ENCODE results near the gene ST14. TPM values are rescaled to one million over a fixed set of nuclear protein-coding genes. Genes with fewer than 3 reads are reported as not detected.

Gene ST14
- total RNA-seq, 1 donor from 2014 or later: 0.13 TPM

DNA sequence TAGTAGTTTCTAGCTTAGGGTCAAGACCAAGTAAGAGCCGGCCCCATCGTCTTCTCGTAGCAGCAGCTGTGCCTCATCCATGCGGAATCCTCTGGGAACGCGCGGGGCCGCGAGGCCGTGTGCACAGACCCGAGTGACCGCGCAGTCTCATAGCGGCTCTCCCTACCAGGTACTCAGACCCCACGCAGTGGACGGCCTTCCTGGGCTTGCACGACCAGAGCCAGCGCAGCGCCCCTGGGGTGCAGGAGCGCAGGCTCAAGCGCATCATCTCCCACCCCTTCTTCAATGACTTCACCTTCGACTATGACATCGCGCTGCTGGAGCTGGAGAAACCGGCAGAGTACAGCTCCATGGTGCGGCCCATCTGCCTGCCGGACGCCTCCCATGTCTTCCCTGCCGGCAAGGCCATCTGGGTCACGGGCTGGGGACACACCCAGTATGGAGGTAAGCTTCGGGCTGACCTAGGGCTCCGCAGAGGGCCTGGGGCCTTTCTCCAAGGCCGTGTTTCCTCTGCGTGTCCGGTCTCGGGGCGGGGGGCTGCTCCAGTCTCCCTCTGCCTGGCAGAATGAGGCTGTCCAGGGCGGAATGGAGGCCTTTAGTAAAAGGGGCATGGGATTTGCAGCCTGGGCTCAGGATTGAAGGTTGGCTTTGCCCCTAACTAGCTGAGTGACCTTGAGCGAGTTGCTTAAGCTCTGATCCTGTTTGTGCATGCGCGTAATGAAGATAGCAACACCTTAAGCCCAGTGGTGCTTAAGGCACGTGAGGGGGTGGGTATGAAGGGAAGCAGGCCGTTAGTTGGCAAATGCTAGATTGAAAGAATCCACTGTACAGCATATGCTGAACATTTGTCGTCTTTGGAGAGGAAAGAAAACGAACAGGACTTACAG is 48.9 kb downstream of the ST14 start:
- DNase-seq (ENCODE audit: low read depth in 2 of 2): no peak

DNA sequence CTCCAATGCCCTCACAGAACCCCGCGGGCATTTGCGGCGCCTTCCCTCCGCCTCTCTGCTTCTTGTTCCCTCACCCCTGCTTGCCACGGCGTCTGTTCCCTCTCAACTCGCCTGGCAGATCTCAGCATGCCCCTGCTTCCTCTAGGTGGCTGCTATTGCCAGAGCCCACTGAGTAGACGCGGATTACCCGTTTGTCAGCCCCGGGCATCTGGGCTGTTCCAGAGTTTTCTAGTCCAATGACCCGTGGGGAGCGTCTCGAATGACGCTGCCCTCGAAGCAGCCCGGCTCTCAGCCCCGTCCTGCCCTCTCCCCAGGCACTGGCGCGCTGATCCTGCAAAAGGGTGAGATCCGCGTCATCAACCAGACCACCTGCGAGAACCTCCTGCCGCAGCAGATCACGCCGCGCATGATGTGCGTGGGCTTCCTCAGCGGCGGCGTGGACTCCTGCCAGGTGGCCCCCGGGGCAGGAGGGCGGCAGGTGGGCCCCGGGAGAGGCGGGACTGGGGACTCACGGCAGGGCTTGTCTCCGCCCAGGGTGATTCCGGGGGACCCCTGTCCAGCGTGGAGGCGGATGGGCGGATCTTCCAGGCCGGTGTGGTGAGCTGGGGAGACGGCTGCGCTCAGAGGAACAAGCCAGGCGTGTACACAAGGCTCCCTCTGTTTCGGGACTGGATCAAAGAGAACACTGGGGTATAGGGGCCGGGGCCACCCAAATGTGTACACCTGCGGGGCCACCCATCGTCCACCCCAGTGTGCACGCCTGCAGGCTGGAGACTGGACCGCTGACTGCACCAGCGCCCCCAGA is 49.7 kb downstream of the ST14 start:
- DNase-seq (ENCODE audit: low read depth in 2 of 2): no peak

DNA sequence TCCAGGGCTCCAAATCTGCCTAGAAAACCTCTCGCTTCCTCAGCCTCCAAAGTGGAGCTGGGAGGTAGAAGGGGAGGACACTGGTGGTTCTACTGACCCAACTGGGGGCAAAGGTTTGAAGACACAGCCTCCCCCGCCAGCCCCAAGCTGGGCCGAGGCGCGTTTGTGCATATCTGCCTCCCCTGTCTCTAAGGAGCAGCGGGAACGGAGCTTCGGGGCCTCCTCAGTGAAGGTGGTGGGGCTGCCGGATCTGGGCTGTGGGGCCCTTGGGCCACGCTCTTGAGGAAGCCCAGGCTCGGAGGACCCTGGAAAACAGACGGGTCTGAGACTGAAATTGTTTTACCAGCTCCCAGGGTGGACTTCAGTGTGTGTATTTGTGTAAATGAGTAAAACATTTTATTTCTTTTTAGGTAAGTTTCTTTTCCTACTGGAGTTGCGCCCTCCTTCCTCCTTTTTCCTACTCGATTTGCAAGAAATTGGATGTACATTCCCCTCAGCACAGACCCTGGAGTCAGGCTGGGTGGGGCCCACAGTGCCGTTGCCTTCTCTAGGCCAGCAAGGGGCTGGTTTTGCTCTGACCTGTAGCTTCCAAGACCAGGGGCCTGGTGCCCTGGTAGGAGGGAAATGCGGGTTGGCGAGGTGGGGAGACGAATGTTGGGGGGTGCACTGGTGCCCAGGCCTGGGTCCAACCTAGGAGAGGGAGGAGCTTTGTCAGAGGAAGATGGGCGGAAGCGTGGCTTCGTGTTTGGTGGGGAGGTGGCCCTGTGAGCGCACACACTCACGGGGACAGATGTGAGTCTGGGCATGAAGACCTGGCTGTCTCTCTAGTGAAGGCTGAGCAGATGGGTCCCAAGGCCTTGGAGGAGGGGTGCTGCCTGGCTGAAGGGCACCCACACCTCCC is 50.6 kb downstream of the ST14 start:
- no peak for DNase-seq (ENCODE audit: low read depth in 2 of 2)

- DNase-seq (ENCODE audit: low read depth in 2 of 2): no peak
Observed at GRCh38 chr11:130211144-130211543, 51.6 kb downstream of the ST14 start.

DNA sequence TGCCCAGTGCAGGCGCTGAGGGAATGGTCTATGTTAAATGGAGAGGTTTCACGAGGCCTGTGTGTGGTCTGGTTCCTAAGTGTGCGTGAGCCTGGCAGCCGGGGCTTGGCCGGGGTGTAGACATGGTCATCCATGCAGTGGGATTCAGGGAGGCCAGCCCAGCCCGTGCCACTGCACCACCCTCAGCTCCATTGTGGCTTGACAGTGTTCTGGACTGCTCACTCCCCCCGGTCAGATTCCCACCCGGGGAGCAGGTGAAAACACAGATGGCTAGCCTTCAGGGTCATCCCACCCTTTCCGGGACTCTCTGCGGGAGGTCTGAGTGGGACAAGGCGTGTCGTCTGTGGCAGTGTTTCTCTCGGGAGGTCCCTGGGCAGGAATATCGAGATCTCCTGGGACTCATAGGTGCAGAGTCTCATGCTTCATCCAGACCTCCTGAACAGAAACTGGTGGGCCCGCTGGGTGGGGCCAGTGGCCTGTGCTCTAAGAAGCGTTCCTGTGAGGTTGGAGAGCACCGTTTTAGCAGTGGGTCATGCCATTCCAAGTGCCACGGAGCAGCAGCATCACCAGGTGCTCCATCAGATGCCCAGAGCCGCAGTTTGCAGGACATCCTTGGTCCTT is 52.3 kb downstream of the ST14 start:
- DNase-seq (ENCODE audit: low read depth in 2 of 2): no peak

DNA sequence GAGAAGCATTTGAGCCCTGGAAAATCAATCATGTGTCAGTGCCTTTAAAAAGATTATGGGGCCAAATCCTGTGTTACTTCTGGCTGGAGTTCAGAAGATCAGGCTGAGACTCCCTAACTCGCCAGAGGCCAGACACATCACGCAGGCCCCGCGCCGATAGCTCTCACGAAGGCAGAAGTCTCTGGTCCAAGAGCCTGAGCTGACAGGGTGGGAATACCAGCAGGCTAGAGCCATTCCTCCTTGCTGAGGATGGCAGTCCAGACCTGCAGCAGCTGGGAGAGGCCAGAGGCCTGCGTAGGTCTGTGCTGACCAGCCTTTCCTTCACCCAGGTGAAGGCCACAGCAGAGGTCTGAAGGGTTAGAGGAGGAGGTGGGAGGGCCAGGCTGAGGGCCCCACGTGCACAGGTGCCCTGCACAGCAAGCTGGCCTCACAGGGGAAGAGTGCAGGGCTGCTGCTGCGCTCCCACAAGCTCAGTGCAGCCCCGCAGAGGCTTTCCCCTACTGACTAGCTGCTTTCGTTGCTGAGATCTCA is 52.9 kb downstream of the ST14 start:
- no peak for DNase-seq (ENCODE audit: low read depth in 2 of 2)

DNA sequence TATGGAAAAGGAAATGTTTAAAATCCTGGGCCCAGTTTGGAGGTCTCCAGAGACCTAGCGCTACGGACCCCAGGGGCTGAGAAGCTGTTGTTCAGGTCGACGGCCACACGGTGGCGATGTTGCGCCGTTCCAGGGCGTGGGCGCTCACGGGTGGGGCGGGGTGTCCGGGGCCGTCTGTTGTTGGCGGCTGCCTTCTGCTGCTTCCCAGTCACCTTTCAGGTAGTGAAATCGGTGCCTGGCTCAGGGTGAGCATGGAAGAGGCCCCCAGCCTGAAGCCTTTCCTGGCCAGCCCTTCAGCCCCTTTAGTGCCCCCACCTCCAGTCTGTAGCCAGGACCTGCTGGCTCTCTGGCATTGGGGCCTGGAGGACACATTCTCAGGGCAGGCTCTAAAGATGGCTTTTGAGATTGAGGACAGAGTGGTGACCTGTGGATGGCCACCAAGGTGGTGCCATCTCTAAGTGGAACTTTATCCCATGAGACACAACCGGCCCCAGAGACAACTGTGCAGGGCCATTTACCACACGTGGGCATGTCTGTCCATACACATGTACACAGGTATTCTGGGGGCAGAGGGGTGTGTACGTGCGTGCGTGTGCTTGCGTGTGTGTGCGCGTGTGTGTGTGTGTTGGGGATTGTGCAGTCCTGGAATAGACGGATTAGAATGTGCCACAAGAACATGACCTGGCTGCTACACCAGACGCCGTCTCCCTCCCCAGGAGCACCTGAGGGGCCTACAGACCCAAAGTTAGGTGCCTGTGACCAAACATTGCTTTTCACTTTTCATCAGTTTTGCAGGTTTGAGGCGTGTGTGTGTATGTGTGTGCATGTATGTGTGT is 53.8 kb downstream of the ST14 start:
- DNase-seq (ENCODE audit: low read depth in 2 of 2): peak in 1 of 2 donors; percentile 25

- DNase-seq (ENCODE audit: low read depth in 2 of 2): no peak
Observed at GRCh38 chr11:130213979-130214281, 54.3 kb downstream of the ST14 start.

DNA sequence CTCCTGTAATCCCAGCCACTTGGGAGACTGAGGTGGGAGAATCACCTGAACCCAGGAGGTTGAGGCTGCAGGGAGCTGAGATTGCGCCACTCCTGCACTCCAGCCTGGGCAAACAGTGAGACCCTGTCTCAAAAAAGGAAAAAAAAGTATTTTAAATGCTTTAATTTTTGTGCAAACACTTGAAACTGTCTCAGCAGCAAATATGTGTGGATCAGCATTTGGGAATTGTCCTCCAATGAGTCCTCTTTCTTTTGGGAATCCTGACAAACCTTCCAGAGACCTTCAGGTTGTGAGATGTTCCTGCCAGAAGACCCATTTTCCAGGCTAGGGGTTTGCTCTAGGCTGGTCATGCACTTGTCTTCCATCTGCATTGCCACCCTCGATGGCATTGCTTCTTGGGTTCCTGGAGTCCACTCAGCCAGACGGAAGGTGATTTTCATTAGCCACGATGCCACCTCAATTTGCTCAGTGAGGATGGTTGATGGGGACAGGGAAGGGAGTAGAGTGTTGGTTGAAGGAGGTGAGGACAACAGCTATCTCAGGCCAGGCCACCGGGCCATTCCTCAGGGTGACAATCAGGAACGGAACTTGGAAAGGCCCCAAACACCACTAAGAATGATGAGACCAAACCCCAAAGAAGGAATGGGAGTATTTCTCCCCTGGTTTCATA is 55.4 kb downstream of the ST14 start:
- no peak for DNase-seq (ENCODE audit: low read depth in 2 of 2)

GRCh38 chr11:130215531-130216220 is 56.1 kb downstream of the ST14 start:
- no peak for DNase-seq (ENCODE audit: low read depth in 2 of 2)

GRCh38 chr11:130216221-130216550 is 56.6 kb downstream of the ST14 start:
- DNase-seq (ENCODE audit: low read depth in 2 of 2): no peak

GRCh38 chr11:130216591-130217132 is 57.1 kb downstream of the ST14 start:
- DNase-seq (ENCODE audit: low read depth in 2 of 2): no peak

DNA sequence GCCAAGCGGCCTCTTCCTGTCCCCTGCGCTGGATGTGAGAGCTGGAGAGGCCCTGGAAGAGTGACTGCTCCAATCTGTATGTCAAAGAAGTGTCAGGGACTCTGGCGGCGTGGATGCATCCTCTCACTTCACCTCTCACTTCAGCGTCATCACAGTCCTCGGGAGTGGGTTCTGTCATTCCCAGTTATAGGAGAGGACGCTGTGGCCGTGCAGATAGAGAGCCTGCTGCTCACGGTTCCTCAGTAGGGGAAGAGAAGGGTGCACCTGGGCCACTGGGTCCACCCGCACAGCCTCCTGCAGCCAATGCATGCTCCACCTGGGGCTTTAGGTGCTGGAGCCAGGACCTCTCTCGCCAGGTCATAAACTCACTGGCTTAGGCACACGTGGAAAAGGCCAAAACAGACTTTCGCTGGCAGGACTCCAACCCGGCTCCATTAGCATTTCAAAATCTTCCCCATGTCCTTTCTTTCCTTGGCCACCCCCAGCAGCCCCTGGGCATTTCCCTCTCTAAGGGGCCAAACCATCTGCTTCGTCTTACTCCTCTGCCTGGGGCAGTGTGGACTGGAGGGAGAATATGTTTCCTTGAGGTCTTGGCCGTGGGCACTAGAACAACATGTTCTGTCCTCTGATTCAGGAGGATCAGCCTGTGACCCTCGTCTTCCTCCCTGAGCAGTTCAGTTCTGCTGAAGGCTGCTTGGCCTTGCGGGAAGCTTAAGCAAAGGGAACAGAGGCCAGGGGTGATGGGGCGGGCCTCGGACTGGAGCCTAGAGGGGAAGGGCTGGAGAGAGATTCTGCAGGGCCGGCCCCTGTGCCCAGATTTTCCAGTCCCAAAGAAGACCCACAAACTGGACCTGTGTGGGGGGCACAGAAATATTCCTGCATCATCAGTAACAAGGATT is 57.8 kb downstream of the ST14 start:
- no peak for DNase-seq (ENCODE audit: low read depth in 2 of 2)

GRCh38 chr11:130218501-130219070 is 59.0 kb downstream of the ST14 start:
- DNase-seq (ENCODE audit: low read depth in 2 of 2): no peak

DNA sequence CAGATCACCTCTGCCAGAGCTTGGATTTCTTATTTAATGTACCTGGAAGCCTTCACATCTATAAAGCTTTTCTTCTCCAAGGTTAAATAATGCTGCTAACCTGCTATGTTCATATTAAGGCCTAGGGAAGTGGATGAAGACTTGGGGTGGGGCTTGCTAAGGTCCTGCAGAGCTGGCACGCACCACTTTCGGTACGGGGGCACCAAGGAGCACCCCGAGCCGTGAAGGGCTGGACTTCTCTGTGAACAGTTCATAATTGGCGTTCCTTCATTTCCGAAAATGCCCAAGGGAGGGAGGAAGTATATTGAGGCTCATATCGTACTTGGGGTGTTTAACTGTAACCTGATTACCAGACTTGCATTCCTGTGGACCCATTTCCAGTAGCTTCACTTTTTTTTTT is 59.6 kb downstream of the ST14 start:
- no peak for DNase-seq (ENCODE audit: low read depth in 2 of 2)

GRCh38 chr11:130220311-130221035 is 60.9 kb downstream of the ST14 start:
- DNase-seq (ENCODE audit: low read depth in 2 of 2): no peak
